GM19324 (cell line): ENCODE data around the gene PCSK2.

Source experiments
- ATAC-seq: cut with Tn5 transposase; IDR thresholded peaks from one replicate; pipeline ENCODE4 v1.9.1; 2021; ENCODE audit warnings: mild to moderate bottlenecking, moderate library complexity; ENCODE audit not compliant: unreplicated experiment, low FRiP score

Gene PCSK2

GRCh38 chr20:17500826-17501225 lies 274.0 kb downstream of the PCSK2 start:
- ATAC-seq = no peak

DNA sequence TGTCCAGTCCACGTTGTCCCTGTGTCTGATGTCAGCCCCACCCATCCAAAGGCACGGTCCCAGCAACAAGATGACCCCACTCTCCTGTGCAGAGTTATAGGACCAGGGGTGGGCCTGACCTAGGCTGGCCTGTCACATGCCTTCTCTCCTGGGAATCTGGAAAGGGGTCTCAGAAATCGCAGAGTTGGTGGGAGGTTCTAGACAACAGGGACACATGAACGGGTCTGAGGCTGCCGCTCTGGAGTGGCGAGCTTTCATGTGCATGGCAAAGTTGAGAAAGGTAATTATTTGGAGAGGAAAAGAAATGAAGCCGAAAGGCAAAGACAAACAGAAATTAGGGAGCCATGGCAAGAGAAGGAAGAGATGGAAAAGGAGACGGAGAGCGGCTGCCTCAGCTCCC lies 274.9 kb downstream of the PCSK2 start:
- ATAC-seq = no peak

- ATAC-seq = no peak
These were observed 275.3 kb downstream of the PCSK2 start for GRCh38 chr20:17502105-17502504.

- no peak for ATAC-seq
These were observed 276.6 kb downstream of the PCSK2 start for GRCh38 chr20:17503301-17504065.

- ATAC-seq = peak; percentile 23
These were observed 277.4 kb downstream of the PCSK2 start for GRCh38 chr20:17504066-17504897.

DNA sequence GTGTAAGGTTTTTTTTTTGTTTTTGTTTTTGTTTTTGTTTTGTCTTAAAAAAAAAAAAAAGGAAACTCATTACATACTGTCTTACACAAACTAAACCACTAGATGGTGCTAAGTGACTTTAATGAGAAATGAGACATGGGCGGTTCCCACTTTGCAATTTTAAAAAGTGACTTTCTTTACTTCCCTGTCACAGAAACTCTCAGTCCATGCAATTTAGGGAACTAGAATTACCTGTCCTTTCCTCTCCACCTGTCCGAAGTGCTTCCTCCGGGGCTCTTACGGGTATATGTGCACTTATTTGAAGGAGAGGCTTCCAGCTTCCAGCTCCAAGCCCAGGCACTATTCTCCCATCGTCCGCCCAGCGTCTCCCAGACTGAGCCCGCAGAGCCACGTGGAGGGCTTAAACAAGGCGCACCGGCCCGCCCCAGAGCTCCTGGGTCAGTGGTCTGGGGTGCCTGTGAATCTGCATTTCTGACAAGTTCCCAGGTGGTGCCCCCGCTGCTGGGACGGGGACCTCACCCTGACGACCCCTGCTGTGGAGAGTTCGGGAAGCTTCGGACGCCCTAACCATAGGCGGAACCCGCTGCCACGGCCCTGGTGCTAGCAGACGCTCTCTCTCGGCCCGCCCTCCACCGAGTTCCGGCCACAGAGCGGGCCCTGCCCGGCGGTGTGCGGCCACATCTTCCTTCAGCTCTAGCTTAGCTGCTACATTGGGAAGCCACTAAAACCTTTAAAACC lies 278.2 kb downstream of the PCSK2 start:
- peak; percentile 57 for ATAC-seq

GRCh38 chr20:17505636-17506517 lies 279.0 kb downstream of the PCSK2 start:
- ATAC-seq = no peak

DNA sequence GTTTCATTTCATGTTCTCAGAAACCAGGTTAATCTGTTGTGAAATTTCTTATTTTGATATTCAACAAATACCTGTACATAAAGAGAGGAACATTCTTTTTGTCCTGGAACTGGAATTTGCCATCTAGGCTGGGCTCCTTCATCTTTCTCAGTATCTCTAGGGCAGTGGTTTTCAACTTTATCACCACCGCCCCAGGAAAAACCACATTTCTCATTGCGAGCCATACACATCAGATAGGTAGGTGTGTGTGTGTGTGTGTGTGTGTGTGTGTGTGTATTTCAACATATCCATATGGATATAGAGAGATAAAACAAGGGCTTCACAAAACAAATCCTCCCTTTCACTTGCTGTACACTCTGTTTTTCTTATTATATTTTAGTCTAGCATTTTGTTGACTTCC lies 280.2 kb downstream of the PCSK2 start:
- no peak for ATAC-seq

DNA sequence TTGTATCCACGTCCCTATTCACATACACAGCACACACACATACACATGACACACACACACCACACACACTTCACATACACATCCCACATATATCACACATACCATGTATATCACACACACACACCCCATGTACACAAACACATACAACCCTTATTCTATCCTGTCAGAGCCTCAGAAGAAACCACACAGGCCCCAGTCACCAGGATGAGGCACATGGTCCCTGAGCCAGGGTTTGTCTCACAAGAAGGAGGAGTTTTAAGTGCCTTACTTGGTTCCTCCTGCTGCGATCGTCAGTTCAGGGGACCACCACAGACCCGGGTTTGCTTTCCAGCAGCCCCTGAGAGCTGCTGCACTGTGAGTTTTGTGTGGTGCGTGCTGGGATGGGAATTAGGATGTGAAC lies 280.7 kb downstream of the PCSK2 start:
- no peak for ATAC-seq

- no peak for ATAC-seq
These were observed 281.9 kb downstream of the PCSK2 start for GRCh38 chr20:17508756-17509155.

- ATAC-seq = no peak
These were observed 283.7 kb downstream of the PCSK2 start for GRCh38 chr20:17510548-17510947.

GRCh38 chr20:17511401-17511800 lies 284.6 kb downstream of the PCSK2 start:
- no peak for ATAC-seq

GRCh38 chr20:17513939-17514338 lies 287.1 kb downstream of the PCSK2 start:
- ATAC-seq = no peak

GRCh38 chr20:17515053-17515452 lies 288.2 kb downstream of the PCSK2 start:
- no peak for ATAC-seq

- ATAC-seq = no peak
These were observed 291.7 kb downstream of the PCSK2 start for GRCh38 chr20:17518339-17519052.

DNA sequence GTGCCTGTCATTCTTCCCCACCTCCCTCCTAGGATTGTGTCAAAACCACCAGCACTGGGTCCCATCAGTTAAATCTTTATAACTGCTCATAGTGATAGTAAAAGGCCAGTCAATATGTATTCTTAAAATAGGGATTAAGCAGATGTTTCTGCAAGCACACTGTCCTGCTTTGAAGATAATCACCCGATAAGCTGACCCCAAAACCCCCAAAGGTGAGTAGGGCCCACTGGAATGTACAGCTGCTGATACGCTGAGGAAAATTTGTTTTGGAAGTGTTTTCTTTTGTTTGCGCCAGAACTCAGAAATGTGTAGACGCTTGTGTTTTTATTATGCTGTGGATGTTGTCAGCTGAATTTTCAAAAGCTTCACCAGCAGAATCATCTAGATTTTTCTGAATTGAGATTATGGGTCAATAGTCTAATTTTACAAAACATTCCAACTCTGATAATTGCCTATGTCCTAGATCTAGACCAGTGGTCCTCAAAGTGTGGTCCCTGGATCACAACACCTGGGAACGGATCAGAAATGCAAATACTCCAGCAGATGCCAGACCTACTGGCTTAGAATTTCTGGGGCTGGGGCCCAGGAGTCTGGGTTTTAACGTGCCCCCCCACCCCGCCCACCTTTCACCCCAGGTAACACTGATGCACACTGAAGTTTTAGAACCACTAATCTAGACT lies 292.9 kb downstream of the PCSK2 start:
- ATAC-seq = no peak

DNA sequence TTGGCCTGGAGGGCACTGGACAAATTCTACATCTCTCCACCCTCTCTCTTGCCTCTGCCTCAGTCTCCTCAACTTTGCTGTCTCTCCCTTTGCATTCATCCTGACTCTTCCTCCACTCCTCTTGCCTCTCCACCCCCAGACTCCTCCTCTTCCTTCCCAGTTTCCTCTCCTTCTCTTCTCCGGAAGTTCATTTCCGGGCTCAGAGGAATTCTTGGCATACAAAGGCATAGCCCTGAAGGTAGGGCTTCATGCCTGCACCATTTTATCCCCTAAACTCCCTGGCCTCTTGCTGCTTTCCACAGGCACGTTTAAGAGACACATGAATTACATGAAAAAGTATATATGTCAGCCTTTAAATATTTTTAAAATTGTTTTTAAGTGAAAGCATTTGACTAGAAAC lies 293.7 kb downstream of the PCSK2 start:
- ATAC-seq = no peak

DNA sequence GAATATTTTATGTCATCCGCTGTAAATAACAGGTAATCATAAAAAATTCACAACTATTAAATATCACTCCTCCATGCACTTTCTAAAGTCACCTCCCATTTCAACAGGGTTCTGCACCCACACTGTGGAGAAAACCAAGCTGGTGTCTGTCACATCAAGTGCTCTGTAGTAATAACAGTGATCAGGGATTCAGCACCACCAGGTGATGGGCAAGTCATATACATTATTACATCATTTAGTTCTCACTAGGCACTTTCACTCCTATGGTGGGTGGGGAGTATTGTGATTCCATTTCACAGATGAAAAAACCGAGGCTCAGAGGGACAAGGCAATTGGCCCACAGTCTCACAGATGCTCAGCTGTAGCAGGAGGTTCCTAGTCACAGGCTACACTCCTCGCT lies 295.7 kb downstream of the PCSK2 start:
- ATAC-seq = no peak

- no peak for ATAC-seq
These were observed 296.5 kb downstream of the PCSK2 start for GRCh38 chr20:17523326-17523725.
